Gastroesophageal sphincter (tissue), 4 donors: ENCODE measurements around the gene ARHGAP26. TPM values are rescaled to one million over a fixed set of nuclear protein-coding genes. Genes with fewer than 3 reads are reported as not detected.

Experiments
- ATAC-seq: fragments of 150-250 bp; one replicate; pipeline ENCODE4 v1.9.1; 2016; ENCODE audit warnings: mild to moderate bottlenecking, moderate library complexity
- H3K27ac ChIP-seq, 4 donors: fragments of 200-600 bp; sonication (generic) in 3 of 4; 1 replicate in 3 of 4; 2 replicates in 1 of 4; pipeline ENCODE4 v1.5.1; 2016 to 2019
- H3K27me3 ChIP-seq: fragments of 200-600 bp; sonication (generic); one replicate; pipeline ENCODE4 v1.5.1; 2019
- H3K36me3 ChIP-seq, 2 donors: fragments of 200-600 bp; sonication (generic); one replicate each; pipeline ENCODE4 v1.5.1; 2019; ENCODE audit warnings: control low read depth in 1 of 2
- H3K4me1 ChIP-seq, 3 donors: fragments of 200-600 bp; sonication (generic); 1 replicate in 2 of 3; 2 replicates in 1 of 3; pipeline ENCODE4 v1.5.1; 2016 to 2019; ENCODE audit warnings: control low read depth in 2 of 3
- H3K4me3 ChIP-seq, 2 donors: fragments of 200-600 bp; sonication (generic); one replicate each; pipeline ENCODE4 v1.5.1; 2019; ENCODE audit warnings: mild to moderate bottlenecking in 1 of 2, moderate library complexity in 1 of 2
- H3K9me3 ChIP-seq, 3 donors: fragments of 200-600 bp; sonication (generic); one replicate each; pipeline ENCODE4 v1.5.1; 2017 to 2019; ENCODE audit warnings: control low read depth in 2 of 3
- CTCF ChIP-seq, 4 experiments: fragments of 200-600 bp in 2 of 4; fragments of 450-650 bp in 2 of 4; sonication (generic) in 1 of 4; IDR thresholded peaks; one replicate each; pipeline ENCODE4 v1.5.1; 2017 to 2019; ENCODE audit warnings: antibody characterized with exemption in 4 of 4, mild to moderate bottlenecking in 2 of 4, moderate library complexity in 2 of 4
- EP300 ChIP-seq: sonication (generic); formaldehyde crosslinking; IDR thresholded peaks from one replicate; pipeline ENCODE4 v1.6.1; 2017; ENCODE audit warnings: antibody characterized with exemption, mild to moderate bottlenecking
- POLR2A ChIP-seq, 2 donors: fragments of 450-650 bp; IDR thresholded peaks; one replicate each; pipeline ENCODE4 v1.6.1; 2017; ENCODE audit warnings: antibody characterized with exemption in 2 of 2, mild to moderate bottlenecking in 2 of 2, moderate library complexity in 1 of 2
- POLR2AphosphoS5 ChIP-seq: sonication (generic); formaldehyde crosslinking; IDR thresholded peaks from one replicate; pipeline ENCODE4 v1.6.1; 2017; ENCODE audit warnings: antibody characterized with exemption
- WGBS, 2 donors: methylation state at CpG; one replicate each; pipeline ENCODE4 v1.1.5; 2018; ENCODE audit warnings: low coverage in 1 of 2; 5-methylcytosine and 5-hydroxymethylcytosine counted together
- total RNA-seq, 4 donors: library from RNA; depleted of rRNA; stranded (reverse); fragments of >200 nt; gene quantifications; one replicate each; pipeline ENCODE4 v1.1.0, GENCODE V29; 2016

ARHGAP26 gene
- total RNA-seq, 4 donors from 2014 or later = 15.2 to 41.7 (median 31.7) TPM

GRCh38 chr5:142803428-142804125 lies 33.4 kb downstream of the ARHGAP26 start:
- peaks cover 0 to 36% (median 9%) of the 10 kb centered on the region in 3 donors for H3K4me1 ChIP-seq
- TF ChIP-seq CTCF (IDR thresholded peaks at IDR 0.05) (no peak), POLR2AphosphoS5 (peak; percentile 69), EP300 (no peak), POLR2A (IDR thresholded peaks at IDR 0.05) (no peak)
- no peaks in the 10 kb centered on the region for H3K36me3 ChIP-seq
- ATAC-seq = peak; percentile 84
- no peaks in the 10 kb centered on the region for H3K27me3 ChIP-seq
- H3K4me3 ChIP-seq = no peak overlapping the region
- no peaks in the 10 kb centered on the region for H3K9me3 ChIP-seq
- WGBS, 2 donors = 27 to 47% methylated on average over 4 to 11 of the region's 11 CpGs
- H3K27ac ChIP-seq = peak overlapping the region; percentile 45 to 81 (median 74)

- no peak overlapping the region for H3K4me3 ChIP-seq
- ATAC-seq = no peak
- H3K27me3 ChIP-seq = no peaks in the 10 kb centered on the region
- peaks cover 0 to 54% (median 11%) of the 10 kb centered on the region in 3 donors for H3K4me1 ChIP-seq
- WGBS, 2 donors = 100% methylated on average over 1 to 2 of the region's 3 CpGs
- H3K27ac ChIP-seq = no peak overlapping the region
- no peak for TF ChIP-seq CTCF (IDR thresholded peaks at IDR 0.05)
- TF ChIP-seq POLR2AphosphoS5 = no peak
- no peak for TF ChIP-seq EP300
- no peak for TF ChIP-seq POLR2A (IDR thresholded peaks at IDR 0.05)
- no peaks in the 10 kb centered on the region for H3K36me3 ChIP-seq
- H3K9me3 ChIP-seq = no peaks in the 10 kb centered on the region
Measured at GRCh38 chr5:142805339-142805738, 35.2 kb downstream of the ARHGAP26 start.

- Histone ChIP-seq H3K27ac (peak overlapping the region in 3 of 4 donors; percentile 28 to 52 (median 31)), H3K27me3 (no peaks in the 10 kb centered on the region), H3K4me1 (peaks cover 0 to 69% (median 11%) of the 10 kb centered on the region in 3 donors), H3K4me3 (no peak overlapping the region), H3K36me3 (no peaks in the 10 kb centered on the region), H3K9me3 (no peaks in the 10 kb centered on the region)
- no peak for ATAC-seq
- 37 to 67% methylated on average over 2 of the region's 2 CpGs for WGBS, 2 donors
- TF ChIP-seq CTCF (IDR thresholded peaks at IDR 0.05) (no peak), POLR2A (IDR thresholded peaks at IDR 0.05) (no peak), POLR2AphosphoS5 (no peak), EP300 (no peak)
Measured at GRCh38 chr5:142806841-142807267, 36.7 kb downstream of the ARHGAP26 start.

GRCh38 chr5:142807372-142807911 lies 37.3 kb downstream of the ARHGAP26 start:
- no peaks in the 10 kb centered on the region for H3K9me3 ChIP-seq
- peak; percentile 61 for ATAC-seq
- H3K4me3 ChIP-seq = no peak overlapping the region
- peaks cover 0 to 68% (median 11%) of the 10 kb centered on the region in 3 donors for H3K4me1 ChIP-seq
- H3K27ac ChIP-seq = peak overlapping the region in 3 of 4 donors; percentile 28 to 52 (median 31)
- H3K27me3 ChIP-seq = no peaks in the 10 kb centered on the region
- WGBS, 2 donors = 45 to 56% methylated on average over 2 to 6 of the region's 6 CpGs
- TF ChIP-seq POLR2AphosphoS5 (no peak), EP300 (no peak), CTCF (IDR thresholded peaks at IDR 0.05) (no peak), POLR2A (IDR thresholded peaks at IDR 0.05) (no peak)
- no peaks in the 10 kb centered on the region for H3K36me3 ChIP-seq
